IMR-90 (cell line): ENCODE data around the gene PCNP.

Source experiments
- CTCF ChIP-seq: conservative IDR thresholded peaks from 2 replicates; pipeline ENCODE4 v1.5.1; 2012; ENCODE audit warnings: mild to moderate bottlenecking, low read depth, low read length, improper control_type of control experiment
- NFE2L2 ChIP-seq: fragments of 150-350 bp; IDR thresholded peaks from 2 replicates; pipeline ENCODE4 v1.6.1; 2016; ENCODE audit warnings: low read depth, mild to moderate bottlenecking, low read length
- POLR2A ChIP-seq: IDR thresholded peaks from 2 replicates; pipeline ENCODE4 v1.6.1; 2012; ENCODE audit warnings: mild to moderate bottlenecking, low read depth, low read length
- RAD21 ChIP-seq: IDR thresholded peaks from 2 replicates; pipeline ENCODE4 v1.6.1; 2012; ENCODE audit warnings: low read length, improper control_type of control experiment

GRCh38 chr3:101574388-101575112 is 570 bp downstream of the PCNP start:
- TF ChIP-seq RAD21 (no peak), POLR2A (no peak), CTCF (no peak), NFE2L2 (no peak)
